DMS 273 (cell line): ENCODE results near the gene MKX.

ENCODE experiments used
- DNase-seq: peaks from one replicate; lab custom pipeline; 2025; ENCODE audit not compliant: unreplicated experiment; lab: John Stamatoyannopoulos, UW

Gene MKX

DNA sequence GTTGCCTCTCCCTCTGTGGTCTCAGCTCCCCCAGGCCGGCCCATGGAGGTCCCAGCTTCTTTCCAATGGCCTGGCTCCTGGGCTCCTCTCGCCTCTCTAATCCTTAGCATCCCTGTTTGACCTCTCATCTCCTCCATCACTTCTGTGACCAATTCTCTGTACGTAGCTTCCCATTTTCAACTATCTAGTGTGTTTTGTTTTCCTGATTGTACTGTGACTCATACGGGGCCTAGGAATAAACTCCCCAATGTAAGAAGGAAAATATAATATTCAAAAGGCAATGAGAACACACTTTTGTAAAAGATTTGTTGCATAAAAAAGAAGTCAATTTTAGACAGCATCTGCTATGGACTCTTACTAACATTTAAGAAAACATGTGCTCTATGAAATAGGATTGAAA lies 90.3 kb downstream of the MKX start:
- DNase-seq = no peak

DNA sequence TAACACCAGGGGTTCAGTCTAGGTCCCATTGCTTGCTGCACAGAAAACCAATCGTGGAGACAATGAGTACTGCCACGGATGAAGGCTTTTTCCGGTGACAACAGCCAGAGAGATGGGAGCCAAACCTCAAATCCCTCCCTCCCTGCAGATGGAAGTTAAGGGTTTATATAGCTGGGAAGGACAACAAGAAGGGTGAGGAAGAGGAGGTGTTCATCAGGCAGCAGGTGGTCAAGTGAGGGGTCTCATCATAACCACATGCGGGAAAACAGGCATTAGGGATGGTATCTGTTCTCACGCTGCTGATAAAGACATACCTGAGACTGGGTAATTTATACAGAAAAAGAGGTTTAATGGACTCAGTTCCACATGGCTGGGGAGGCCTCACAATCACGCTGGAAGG lies 91.3 kb downstream of the MKX start:
- DNase-seq = no peak

DNA sequence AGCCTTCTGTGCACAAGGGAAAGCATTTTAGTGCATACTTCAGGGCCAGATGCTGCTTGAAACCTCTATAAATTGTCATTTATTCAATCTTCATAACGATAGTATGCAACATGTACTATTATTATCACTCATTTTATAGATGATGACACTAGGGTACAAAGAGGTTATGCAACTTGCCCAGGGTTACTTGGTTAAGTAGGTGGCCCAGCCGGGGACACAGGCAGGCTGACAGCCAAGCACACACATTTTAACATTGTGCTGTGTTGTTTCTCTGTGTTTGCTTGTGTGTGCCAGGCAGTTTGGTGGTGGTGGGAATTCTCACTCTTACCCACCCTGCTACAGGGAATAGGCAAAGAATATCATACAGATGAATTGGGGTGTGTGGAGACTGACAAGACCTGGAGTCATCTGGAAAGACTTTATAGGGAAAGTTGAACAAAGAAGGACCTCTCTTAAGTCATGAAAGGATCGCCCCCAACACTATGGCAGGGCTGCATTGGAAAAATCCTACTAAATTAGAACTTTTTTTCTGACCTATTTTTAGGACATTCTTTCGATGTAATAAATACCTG lies 98.9 kb downstream of the MKX start:
- no peak for DNase-seq

DNA sequence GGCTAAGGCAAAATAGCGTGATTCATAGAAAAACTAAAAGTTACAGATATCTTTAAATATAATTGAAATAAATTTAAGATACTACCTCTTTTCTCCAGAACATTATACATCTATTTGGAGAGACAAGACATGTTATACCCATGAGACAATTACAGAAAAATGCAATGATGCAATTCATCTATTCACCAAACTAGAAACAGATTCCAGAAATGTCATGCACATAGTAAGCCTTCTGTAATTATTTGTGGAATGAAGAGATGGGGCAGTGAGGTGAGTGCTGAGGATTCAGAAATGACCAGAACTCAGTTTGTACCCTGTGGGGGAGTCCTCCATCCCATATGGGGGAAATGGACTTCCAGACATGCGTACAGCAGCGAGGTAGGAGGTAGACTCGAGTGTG lies 99.4 kb downstream of the MKX start:
- DNase-seq = no peak

DNA sequence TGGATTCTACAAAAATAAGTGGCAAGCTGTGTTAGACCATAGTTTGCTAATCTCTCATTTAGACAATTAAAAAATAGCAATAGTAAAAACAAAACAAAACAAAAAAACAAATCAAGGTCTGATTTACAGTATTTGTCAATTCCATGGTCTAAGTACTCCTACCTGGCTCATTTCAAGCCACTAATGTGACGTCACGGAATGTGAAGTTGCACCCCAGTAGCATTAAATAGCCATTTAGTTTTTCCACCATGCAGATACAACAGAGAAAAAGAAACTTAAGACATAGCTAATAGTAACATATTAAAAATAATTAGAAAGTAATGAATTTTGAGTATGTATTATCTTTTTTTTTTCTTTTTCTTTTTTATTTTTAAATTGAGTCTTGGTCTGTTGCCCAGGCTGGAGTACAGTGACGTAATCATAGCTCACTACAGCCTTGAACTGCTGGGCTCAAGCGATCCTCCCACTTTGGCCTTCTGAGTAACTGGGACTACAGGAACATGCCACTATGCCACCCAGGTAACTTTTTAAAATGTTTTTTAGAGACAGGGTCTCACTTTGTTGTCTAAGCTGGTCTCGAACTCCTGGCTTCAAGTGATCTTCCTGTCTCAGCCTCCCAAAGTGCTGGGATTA lies 101.2 kb downstream of the MKX start:
- no peak for DNase-seq

DNA sequence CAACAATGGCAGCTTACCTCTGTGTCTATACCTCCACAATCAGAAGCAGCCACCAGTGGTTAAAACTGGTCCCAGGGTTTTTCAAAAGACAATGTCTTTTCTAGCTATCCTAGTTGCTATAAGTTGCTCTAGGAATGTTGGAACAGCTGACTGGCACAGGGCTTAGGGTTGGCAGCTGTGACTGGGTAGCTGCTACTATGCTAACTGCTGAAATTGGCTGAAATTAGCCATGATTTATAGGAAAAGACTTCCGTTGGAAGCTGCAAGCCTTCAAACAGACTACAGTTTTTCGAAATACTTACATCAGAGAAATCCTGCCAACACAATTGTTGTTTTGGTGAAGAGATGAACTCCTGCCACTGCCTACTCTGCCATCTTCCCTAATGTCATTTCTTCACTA lies 102.3 kb downstream of the MKX start:
- no peak for DNase-seq

DNA sequence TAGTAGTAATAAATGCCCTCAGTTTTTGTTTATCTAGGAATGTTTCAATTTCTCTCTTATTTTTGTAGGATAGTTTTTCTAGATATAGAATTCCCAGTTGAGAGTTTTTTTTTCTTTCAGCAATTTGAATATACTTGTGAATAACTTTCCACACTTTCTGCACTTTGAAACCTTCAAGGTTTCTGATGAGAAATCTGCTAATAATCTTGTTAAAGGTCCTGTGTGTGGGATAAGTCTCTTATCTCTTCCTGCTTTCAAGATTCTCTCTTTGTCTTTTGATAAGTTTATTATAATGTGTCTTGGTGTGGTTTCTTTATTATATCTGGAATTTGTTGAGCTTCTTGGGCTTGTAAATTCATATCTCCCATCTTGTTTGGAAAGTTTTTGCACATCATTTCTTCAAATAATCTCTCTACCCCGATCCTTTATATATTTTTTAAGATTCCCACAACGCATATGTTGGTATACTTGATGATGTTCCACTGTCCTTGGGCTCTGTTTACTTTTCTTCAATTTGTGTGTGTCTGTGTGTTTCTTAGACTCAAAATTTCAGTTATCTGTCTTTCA lies 103.5 kb downstream of the MKX start:
- DNase-seq = no peak

DNA sequence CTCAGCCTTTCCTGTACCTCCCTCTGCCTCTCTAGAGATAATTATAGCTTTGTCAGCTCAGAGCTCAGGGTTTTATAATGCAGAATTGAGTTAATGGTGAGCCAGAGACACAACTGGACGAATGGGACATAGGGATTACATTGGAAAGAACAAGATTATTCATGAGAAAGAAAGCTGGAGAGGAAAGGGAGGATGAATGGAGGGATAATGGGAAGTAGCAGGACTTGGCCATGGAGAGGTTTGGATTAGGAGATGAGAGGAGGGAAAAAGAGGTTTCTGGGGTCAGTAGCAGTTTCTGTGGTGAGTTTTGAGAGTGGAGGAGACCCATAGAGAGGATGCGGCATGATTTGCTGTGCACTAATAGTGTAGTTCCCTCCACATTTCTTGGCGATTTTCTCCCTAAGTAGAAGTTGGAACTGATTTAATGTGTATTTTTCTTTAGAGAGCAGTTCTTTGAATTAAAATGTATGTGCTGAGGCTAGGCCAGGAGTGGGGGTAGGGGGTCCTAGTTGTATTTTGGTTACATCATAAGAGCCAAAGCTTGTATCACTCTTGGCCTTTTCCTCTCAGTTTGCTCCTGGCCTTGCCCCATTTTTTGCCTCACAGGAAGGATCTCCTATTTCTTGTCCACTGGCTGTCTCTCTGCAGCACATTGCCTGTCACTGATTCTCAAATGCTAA lies 107.4 kb downstream of the MKX start:
- DNase-seq = no peak

DNA sequence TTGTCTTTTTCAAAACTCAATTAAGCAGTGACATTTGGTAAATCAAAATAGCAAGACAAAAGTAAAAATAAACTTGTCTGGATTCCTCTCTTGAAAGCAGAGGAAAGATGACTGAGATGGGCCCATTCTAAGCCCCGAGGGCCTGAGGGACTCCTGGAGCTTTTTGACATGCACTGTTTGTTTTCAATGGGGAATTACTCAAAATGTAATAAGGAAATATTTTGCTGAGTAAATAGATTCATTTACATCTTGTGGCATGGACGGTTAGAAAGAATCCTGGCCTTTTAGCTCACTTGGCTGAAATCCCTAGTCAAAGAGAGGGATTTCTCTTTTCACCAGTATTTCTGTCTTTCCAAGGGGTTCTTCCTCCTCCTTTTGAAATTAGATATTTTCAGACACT lies 108.0 kb downstream of the MKX start:
- no peak for DNase-seq

DNA sequence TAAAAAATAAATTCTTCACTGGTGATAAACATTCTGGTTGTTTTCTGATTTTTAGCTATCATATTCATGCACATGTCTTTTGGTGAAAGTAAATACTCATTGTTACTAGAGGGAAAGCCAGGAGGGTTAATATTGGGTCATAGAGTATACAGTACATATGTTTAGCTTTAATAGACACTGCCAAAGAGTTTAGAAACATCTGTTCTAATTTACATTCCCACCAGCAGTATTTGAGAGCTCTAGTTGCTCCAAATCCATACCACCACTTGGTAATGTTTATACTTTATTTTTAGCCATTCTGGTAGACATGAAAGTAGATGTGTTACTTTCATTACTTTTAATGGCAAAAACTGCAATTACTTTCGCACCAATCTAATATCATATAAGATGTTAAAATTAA lies 108.8 kb downstream of the MKX start:
- no peak for DNase-seq

DNA sequence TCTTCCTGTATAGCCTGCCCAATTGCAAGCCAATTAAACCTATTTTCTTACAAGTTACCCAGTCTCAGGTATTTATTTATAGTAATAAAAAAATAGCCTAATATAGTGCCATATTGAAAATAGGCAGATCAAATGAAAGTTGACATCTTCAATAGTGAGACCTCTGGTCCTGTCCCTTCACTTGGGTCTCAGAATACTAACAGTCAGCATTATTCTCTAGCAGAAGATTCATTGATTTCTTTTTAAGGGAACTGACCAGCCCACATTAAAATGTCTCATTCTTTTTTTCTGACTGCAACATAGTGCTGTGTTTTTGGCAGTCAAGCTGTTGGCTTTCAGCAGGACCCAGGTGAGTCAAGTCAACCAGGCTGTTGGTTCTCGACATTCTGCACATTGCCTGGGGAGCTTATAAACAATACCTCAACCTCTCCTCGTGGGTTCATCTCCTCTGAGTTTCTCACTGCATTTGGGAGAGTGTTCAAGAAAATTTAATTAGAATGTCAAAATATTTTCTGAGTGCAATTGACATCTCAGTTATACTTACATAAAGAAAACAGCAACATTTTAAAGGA lies 109.8 kb downstream of the MKX start:
- DNase-seq = no peak

DNA sequence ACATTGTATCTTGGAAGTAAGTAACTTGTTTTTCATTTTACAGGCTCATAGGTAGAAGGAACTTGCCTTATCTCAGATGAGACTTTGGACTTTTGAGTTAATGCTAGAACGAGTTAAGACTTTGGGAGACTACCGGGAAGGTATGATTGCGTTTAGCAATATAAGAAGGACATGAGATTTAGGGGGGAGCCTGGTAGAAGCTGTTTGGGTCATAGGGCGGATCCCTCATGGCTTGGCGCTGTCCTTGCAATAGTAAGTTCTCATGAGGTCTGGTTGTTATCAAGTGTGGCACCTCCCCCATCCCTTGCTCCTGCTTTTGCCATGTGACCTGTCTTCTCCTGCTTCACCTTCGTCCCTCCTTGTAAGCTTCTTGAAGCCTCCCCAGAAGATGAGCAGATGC lies 110.3 kb downstream of the MKX start:
- no peak for DNase-seq

DNA sequence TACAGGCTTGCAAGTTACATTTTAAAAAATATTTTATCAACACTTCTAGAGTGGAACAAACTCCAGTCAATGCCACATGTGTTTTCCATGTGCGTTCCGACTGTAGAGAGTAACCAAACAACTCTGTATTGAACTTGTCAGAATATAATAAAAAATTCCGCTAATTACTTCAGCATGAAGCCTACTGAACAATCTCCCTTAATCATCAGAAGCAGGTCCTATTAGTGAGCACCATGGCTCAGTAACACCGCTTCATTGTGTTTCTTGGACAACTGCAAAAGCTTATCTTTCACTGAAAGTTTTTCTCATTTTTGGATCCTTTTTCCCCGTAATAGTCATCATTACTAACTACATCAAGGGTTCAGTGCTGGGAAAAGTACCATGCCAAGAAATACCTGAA lies 117.0 kb downstream of the MKX start:
- DNase-seq = no peak

DNA sequence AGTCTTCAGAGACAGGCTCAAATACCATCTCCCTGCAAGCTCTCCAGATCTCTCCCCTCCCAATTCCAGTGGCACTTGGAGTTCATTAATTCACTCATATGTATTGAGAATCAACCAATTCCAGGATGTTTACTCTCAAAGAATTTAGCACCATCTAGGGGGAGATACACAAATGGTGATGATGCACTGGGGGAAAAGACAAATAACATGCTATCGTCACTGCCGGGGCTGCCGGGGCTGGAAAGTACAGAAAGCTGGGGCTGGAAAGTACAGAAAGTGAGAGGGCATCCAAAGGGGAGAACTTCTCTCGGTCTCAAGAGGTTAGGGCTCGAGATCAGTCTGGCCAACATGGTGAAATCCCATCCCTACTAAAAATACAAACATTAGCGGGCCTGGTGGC lies 118.7 kb downstream of the MKX start:
- no peak for DNase-seq

DNA sequence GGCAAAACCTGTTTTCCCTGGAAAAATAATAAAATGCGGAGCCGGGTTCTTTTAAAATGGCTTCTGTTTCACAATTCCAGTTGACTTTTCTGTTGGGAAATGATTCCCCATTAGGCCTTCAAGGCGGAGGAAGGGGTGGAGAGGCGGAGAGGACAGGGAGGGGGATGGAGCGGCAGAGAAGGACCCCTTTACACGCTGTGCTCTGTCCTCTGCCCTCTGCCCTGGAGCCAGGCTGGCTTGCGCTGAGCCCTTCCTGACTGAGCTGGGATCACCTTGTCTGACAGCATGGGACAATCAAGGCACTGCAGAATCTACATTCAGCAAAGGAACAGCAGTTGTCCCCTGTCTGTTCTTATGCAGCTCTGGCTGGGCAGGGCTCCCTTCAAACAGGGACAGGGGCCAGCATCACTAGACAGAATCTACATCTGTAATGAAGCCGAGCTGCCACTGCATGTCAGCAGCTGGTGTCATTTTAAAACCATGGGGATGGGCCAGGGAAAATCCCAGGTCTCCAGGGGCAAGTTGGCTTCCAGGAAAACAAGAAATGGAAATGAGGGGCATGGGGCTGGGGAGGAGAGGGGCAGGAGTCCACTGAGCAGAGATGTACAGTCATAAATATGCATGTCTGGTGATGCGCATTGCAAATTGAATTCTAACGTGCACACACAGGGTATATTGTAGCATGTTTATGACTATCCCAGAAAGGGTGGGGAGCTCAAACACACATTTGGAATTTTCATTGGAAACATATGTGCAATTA lies 120.0 kb downstream of the MKX start:
- DNase-seq = no peak

DNA sequence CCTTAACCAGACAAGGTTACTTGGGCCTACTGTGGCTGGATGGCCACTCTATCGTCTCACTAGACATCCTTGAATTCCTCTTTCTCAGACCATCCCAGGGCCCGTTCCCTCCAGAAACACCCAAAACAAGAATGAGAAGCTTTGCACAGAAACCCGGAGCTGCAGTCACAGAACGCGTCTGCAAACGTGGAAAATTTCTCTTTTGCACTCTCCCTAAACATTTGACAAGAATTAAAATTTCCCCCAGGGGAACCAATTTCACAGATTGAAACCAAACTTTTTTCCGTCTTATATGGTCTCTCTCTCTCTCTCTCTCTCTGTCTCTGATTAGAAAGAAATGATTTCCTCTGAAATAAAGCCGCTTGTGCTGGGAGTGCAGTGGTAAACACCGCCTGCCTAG lies 120.7 kb downstream of the MKX start:
- no peak for DNase-seq
